GM18867 (cell line): Measurements from ENCODE around the gene C1GALT1C1.
"Not testable (repeated sequence)": the region's sequence is repeated elsewhere in the genome, so short reads cannot be mapped to it uniquely, and the experiment has no call there.

ENCODE experiments used
- ATAC-seq: cut with Tn5 transposase; IDR thresholded peaks from one replicate; pipeline ENCODE4 v1.9.1; 2021; ENCODE audit warnings: mild to moderate bottlenecking, moderate library complexity; ENCODE audit not compliant: unreplicated experiment

The C1GALT1C1 gene

GRCh38 chrX:120629667-120630537 is at the start of gene C1GALT1C1:
Gene C1GALT1C1 (minus strand): TSS chrX:120630054. CDS start chrX:120627166, 2,888 bp downstream.
- ATAC-seq = peak; percentile 95

DNA sequence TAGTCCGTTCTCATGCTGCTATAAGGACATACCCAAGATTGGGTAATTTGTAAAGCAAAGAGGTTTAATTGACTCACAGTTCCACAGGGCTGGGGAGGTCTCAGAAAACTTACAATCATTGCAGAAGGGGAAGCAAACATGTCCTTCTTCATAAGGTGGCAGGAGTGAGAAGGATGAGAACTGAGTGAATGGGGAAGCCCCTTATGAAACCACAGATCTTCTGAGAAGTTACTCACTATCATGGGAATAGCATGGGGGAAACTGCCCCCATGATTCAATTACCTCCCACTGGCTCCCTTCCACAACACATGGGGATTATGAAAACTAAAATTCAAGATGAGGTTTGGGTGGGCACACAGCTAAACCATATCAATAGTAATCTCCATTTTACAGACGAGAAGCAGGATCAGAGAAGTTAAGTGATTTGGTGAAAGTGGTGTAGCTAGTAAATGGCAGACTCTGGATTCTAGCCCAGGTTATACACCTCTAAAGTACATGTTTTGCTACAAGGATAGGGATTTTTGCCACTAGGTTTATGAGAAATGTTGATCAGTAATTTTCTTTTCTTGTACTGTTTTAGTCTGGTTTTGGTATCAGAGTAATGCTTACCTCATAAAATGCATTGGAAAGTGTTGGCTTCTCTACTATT is 47.3 kb upstream of the C1GALT1C1 start:
- ATAC-seq = no peak

DNA sequence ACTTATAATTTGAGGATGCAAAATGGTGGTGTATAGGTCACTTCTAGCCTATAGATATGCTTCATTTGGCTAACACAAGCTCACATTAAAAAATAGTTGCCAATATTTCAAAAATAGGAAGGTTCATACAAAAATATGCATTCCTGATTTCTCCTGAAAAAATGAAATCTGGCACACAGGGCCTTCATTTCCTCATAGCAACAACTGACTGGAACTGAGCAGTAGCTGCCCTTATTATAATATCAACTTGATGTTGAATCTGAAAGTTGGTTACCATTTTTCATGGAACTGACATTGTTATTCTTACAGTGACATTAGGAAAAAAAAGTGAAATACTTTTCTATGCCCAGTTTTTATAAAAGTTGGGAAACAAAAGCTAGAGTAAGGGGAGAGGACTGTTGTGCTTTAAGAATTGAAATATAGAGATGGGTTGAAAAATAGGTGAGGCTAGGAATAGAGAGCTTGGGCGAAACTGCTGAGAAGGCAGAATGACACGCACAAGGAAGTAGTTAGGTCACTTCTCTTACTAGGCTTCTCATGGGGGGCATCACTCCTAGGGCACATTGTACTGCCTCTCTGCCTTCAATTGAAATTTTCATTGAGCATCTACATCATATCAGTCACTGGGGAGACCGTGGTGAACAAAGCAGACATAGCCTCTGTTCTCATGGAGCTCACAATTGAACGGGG is 43.1 kb upstream of the C1GALT1C1 start:
- no peak for ATAC-seq

DNA sequence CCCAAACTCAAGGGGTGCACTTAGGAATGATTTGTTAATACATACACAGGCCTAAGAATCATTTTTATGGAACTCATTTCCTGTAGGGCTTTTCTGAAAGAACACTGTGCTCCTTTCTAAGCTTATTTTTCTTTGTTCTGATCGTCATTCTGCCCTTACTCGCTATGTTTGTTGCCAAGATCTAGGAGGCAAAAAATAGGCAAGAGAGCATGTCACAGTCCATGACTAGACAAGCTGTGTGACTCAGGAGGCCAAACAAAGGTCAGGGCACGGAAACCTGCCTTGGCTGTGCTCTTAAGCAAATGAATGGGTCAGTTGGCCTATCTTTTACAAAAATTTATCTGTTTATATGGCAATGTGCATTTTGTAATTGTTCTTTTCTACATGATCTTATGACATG is 42.5 kb upstream of the C1GALT1C1 start:
- ATAC-seq = no peak

DNA sequence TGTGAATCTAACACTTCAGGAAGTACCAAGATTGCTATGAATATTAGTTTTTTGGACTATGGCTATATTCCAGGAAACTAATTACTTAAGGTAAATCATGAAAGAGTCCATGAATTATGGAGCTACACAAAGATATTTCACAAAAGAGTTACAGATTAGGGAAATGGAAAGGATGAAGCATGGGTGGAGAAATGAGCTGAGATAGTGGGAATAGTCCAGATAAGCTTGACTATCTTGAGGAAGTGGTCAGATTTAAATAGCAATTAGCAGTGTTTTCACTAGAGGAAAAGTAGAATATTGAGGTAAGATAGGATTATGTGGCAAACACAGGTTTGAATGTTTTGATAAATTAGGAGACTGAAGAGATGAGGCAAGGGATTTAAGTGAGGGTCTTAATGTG is 42.1 kb upstream of the C1GALT1C1 start:
- ATAC-seq = no peak

DNA sequence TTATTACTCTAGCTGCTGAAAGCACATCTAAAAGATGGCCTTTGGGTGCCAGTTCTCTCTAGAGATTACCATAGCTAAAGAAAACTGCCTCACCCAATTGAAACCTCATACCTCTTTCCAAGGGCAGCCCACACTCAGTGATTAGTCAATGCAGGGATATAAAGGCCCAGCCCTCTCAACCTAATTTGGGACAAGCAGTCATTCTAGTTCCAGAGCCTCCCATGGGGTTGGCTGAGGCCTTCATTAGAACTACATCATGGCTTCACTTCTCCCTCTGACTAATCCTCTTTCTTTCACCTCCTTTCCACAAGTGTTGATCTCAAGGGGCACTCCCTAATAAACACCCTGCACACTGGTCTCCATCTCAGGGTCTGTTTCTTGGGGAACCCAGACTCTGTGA is 38.5 kb upstream of the C1GALT1C1 start:
- no peak for ATAC-seq

GRCh38 chrX:120664535-120664934 is 34.7 kb upstream of the C1GALT1C1 start:
- not testable (repeated sequence) for ATAC-seq

- no peak for ATAC-seq
Observed at GRCh38 chrX:120664081-120664480, 34.2 kb upstream of the C1GALT1C1 start.

GRCh38 chrX:120662662-120663061 is 32.8 kb upstream of the C1GALT1C1 start:
- no peak for ATAC-seq

- ATAC-seq = no peak
Observed at GRCh38 chrX:120660637-120661036, 30.8 kb upstream of the C1GALT1C1 start.

DNA sequence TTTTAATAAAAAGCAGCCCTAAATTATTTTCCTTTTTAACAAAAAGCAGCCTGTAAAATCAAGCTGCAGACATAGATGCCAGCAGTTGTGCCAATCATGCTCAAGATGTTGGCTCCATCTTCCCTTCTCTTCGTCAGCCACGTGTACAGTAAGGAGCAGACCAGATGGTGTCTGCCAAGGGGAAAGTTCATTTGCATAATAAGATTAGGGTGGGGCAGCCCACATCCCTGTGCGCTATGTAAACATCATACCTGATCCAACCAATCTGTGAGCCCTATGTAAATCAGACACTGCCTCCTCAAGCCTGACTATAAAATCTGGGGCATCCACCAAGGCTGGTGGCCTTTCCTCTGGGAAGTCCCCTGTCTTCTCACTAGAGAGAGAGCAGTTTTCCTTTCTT is 23.1 kb upstream of the C1GALT1C1 start:
- no peak for ATAC-seq

DNA sequence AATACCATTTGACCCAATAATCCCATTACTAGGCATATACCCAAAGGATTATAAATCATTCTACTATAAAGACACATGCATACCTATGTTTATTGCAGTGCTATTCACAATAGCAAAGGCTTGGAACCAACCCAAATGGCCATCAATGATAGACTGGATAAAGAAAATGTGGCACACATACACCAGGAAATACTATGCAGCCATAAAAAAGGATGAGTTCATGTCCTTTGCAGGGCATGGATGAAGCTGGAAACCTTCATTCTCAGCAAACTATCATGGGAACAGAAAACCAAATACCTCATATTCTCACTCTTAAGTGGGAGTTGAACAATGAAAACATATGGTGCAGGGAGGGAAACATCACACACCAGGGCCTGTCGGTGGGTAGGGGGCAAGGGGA is 22.4 kb upstream of the C1GALT1C1 start:
- not testable (repeated sequence) for ATAC-seq

DNA sequence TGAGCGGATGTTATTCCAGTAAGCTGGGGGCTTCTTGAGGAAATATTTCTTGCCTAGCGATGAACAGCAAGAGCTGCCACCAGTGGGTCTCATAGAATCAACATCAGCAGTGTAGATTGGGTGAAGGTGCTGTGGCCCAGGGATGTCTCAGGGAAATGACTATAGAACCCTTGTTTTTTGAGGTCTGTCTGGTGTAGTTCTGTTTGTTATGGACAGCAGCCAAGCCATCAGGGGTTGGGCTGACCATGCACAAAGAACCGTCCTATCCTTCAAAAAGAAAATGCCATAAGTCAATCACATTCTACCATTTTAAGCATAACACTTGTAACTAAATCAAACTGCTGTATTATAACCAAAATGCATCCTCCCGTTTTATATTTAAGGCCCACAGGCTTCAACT is 17.3 kb upstream of the C1GALT1C1 start:
- ATAC-seq = no peak

DNA sequence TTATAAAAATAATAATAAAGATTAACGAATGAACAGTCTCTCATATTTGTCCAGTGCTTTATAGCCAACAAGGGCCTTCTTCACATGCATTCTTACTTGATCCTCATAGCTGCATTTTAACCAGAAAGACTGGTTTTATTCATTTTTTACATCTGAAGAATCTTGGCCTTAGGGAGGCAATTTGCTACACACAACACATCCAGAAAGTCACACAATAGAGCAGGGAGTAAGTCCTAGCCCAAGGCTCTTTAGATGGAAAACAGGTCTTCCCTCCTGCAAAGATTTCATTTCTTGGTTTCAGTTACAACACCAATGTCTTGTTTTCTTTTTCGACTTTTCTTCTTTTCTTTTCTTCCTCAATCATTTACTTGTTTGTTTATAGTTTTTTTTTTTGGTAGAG is 13.0 kb upstream of the C1GALT1C1 start:
- no peak for ATAC-seq

GRCh38 chrX:120638619-120639018 is 8.8 kb upstream of the C1GALT1C1 start:
- no peak for ATAC-seq

- ATAC-seq = no peak
Observed at GRCh38 chrX:120625371-120625770, 4.5 kb downstream of the C1GALT1C1 start.

GRCh38 chrX:120617996-120618630 is 11.7 kb downstream of the C1GALT1C1 start:
- ATAC-seq = no peak

GRCh38 chrX:120614816-120615215 is 15.0 kb downstream of the C1GALT1C1 start:
- no peak for ATAC-seq

- ATAC-seq = no peak
Observed at GRCh38 chrX:120612086-120612485, 17.8 kb downstream of the C1GALT1C1 start.

GRCh38 chrX:120604361-120604782 is 25.5 kb downstream of the C1GALT1C1 start:
- peak; percentile 45 for ATAC-seq

DNA sequence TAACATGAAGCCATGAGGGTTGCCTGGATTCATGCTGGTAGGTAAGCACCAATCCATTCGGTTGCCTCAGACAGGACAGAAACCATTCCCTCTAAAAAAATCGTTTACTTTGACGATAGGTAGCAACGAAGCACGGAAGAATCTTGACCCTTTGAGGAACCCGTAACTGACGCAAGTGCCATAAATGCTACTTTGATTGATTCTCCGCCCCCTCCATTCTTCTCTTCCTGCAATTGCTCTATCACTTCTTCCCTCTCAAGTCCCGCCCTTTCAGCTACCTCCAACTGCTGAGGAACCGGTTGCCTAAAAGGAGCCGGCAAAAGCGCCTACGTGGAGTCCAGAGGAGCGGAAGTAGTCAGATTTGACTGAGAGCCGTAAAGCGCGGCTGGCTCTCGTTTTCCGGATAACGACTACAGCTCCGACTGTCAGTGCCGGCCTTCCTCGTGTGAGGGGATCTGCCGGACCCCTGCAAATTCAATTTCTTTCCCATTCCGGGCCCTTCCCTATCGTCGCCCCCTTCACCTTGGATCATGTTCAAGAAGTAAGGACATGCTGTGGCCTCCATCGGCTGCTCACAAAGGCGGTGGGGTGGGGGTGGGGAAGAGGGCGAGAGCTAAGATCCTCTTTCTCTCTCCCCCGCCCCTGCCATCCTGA is 26.0 kb downstream of the C1GALT1C1 start, which contains the start of gene MCTS1:
MCTS1 (plus strand) TSS at position 395 of the 654 bp plus-strand sequence; CDS start at position 531, 136 bp downstream.
- ATAC-seq = peak; percentile 92
